Fibroblast of the aortic adventitia (primary cell): ENCODE results near the gene PMCH. TPM values are rescaled to one million over a fixed set of nuclear protein-coding genes. Genes with fewer than 3 reads are reported as not detected.
"Not testable (repeated sequence)": the region's sequence is repeated elsewhere in the genome, so short reads cannot be mapped to it uniquely, and the experiment has no call there.

Source experiments
- DNase-seq: peaks from one replicate; pipeline ENCODE4 v3.0.0-alpha.2; 2010; ENCODE audit warnings: low read depth
- H3K4me3 ChIP-seq: 2 replicates; pipeline ENCODE4 v1.5.1; 2011; ENCODE audit warnings: low read depth, mild to moderate bottlenecking, control low read depth, low read length, moderate library complexity
- CTCF ChIP-seq: IDR thresholded peaks from 2 replicates; pipeline ENCODE4 v1.5.1; 2011; ENCODE audit warnings: mild to moderate bottlenecking, low read length, control low read depth, inconsistent platforms; ENCODE audit not compliant: insufficient read depth
- small RNA-seq: library from RNA; depleted of rRNA; stranded (forward); fragments of <200 nt; gene quantifications from one replicate; pipeline ENCODE3, GENCODE V24; 2012
- total RNA-seq: library from RNA; depleted of rRNA; stranded (reverse); fragments of >200 nt; gene quantifications from 2 replicates; pipeline ENCODE4 v1.2.3, GENCODE V29; 2012; ENCODE audit warnings: low replicate concordance

Gene PMCH
- total RNA-seq, 1 donor, result 0.27 TPM

GRCh38 chr12:102163383-102163782 lies 34.2 kb downstream of the PMCH start:
- no peak for DNase-seq
- H3K4me3 ChIP-seq, result no peak overlapping the region
- TF ChIP-seq CTCF, result no peak

DNA sequence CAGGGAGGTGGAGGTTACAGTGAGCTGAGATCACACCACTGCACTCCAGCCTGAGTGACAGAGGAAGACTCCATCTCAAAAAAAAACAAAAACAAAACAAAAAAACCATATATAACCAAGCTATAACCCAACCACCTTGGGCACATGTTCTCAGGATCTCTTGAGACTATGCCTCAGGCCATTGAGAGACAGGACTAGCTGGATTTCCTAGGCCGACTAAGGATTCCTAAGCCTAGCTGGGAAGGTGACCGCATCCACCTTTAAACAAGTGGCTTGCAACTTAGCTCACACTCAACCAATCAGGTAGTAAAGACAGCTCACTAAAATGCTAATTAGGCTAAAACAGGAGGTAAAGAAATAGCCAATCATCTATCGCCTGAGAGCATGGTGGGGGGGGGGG lies 42.4 kb downstream of the PMCH start:
- H3K4me3 ChIP-seq, DNase-seq: not testable (repeated sequence)

- DNase-seq, H3K4me3 ChIP-seq: not testable (repeated sequence)
These were observed 50.5 kb downstream of the PMCH start for GRCh38 chr12:102147062-102147587.

Small RNAs within 50 kb of the gene (small RNA-seq; reads per million reads assigned to genes)
- not detected for gene RN7SL793P

Other genes starting within 250 kb of the PMCH start
- gene WASHC3, start 135.8 kb downstream of the PMCH start, total RNA-seq, result 58.5 and 141 TPM in 2 replicates
- gene NUP37, start 77.7 kb downstream of the PMCH start, total RNA-seq, result 29.8 and 36.2 TPM in 2 replicates
- 4.1 and 15.8 TPM in 2 replicates for gene PARPBP, start 77.7 kb downstream of the PMCH start, total RNA-seq